Endodermal cell (in vitro differentiated cells): ENCODE data around the gene COX6A1. TPM values are rescaled to one million over a fixed set of nuclear protein-coding genes. Genes with fewer than 3 reads are reported as not detected.

ENCODE experiments used
- DNase-seq: peaks from one replicate; pipeline ENCODE4 v3.0.0-alpha.2; 2017
- H3K27ac ChIP-seq: 2 replicates; pipeline ENCODE4 v1.5.1; 2013; ENCODE audit warnings: mild to moderate bottlenecking, low read depth, low read length, moderate library complexity
- H3K27me3 ChIP-seq: 2 replicates; pipeline ENCODE4 v1.6.1; 2013; ENCODE audit warnings: mild to moderate bottlenecking, low read length, moderate library complexity; ENCODE audit not compliant: insufficient read depth, control insufficient read depth, poor library complexity, severe bottlenecking
- H3K36me3 ChIP-seq: 2 replicates; pipeline ENCODE4 v1.7.0; 2013; ENCODE audit warnings: mild to moderate bottlenecking, low read length, moderate library complexity; ENCODE audit not compliant: control insufficient read depth, insufficient read depth
- H3K4me1 ChIP-seq: one replicate; pipeline ENCODE4 v1.7.0; 2013; ENCODE audit warnings: low read length; ENCODE audit not compliant: control insufficient read depth, insufficient read depth
- H3K4me3 ChIP-seq: 2 replicates; pipeline ENCODE4 v1.5.1; 2013; ENCODE audit warnings: mild to moderate bottlenecking, low read length, moderate library complexity
- H3K9ac ChIP-seq: 2 replicates; pipeline ENCODE4 v1.6.1; 2013; ENCODE audit warnings: mild to moderate bottlenecking, low read length, moderate library complexity; ENCODE audit not compliant: poor library complexity, severe bottlenecking; ENCODE audit errors: extremely low read depth
- H3K9me3 ChIP-seq: 2 replicates; pipeline ENCODE4 v1.6.1; 2013; ENCODE audit warnings: mild to moderate bottlenecking, low read length, moderate library complexity; ENCODE audit not compliant: control insufficient read depth
- H3K27ac Mint-ChIP-seq: 2 replicates; pipeline ENCODE4 v1.8.0; 2020; ENCODE audit warnings: mixed read lengths
- H3K27me3 Mint-ChIP-seq: 2 replicates; pipeline ENCODE4 v1.8.0; 2021; ENCODE audit warnings: mild to moderate bottlenecking, mixed read lengths; ENCODE audit not compliant: insufficient read depth
- H3K36me3 Mint-ChIP-seq: 2 replicates; pipeline ENCODE4 v1.8.0; 2020; ENCODE audit warnings: low read depth, mixed read lengths
- H3K4me1 Mint-ChIP-seq: 2 replicates; pipeline ENCODE4 v1.8.0; 2020; ENCODE audit warnings: mixed read lengths
- H3K4me3 Mint-ChIP-seq: 2 replicates; pipeline ENCODE4 v1.8.0; 2020; ENCODE audit warnings: mild to moderate bottlenecking, moderate library complexity, mixed read lengths
- H3K9me3 Mint-ChIP-seq: 2 replicates; pipeline ENCODE4 v1.8.0; 2020; ENCODE audit warnings: mild to moderate bottlenecking, mixed read lengths
- CTCF ChIP-seq: fragments of 200-600 bp; sonication (generic); conservative IDR thresholded peaks from 2 replicates; pipeline ENCODE4 v1.5.0; 2021; ENCODE audit warnings: antibody characterized with exemption, mild to moderate bottlenecking
- WGBS, 2 experiments: methylation state at CpG; one replicate each; pipeline versions ENCODE4 v1.1.5 to v1.1.7; 2013; ENCODE audit warnings: missing lambda C conversion rate in 2 of 2, mixed read lengths in 1 of 2; ENCODE audit not compliant: insufficient coverage in 1 of 2, insufficient read length in 1 of 2; 5-methylcytosine and 5-hydroxymethylcytosine counted together
- total RNA-seq, 2 donors: library from RNA; stranded (reverse); fragmentation: NEBNext Ultra II Directional in 1 of 2; extraction: Animal tissue kit (Norgen Biotek cat#: 25700) in 1 of 2; gene quantifications; 2 replicates in 1 of 2; 3 replicates in 1 of 2; pipeline ENCODE4 v1.2.1, GENCODE V29; 2021

Gene COX6A1
- total RNA-seq, 2 donors from 2014 or later: 344 to 354 TPM

- H3K27ac Mint-ChIP-seq: no peak overlapping the region
- H3K4me3 Mint-ChIP-seq: no peak overlapping the region
- H3K27me3 ChIP-seq: no peaks in the 10 kb centered on the region
- TF ChIP-seq CTCF: no peak
- H3K27ac ChIP-seq: no peak overlapping the region
- no peaks in the 10 kb centered on the region for H3K36me3 Mint-ChIP-seq
- no peaks in the 10 kb centered on the region for H3K4me1 ChIP-seq
- 94 to 100% methylated on average over 1 of the region's 1 CpG for WGBS, 2 experiments
- no peaks in the 10 kb centered on the region for H3K27me3 Mint-ChIP-seq
- no peak overlapping the region for H3K4me3 ChIP-seq
- DNase-seq: no peak
- no peak overlapping the region for H3K9ac ChIP-seq
- H3K4me1 Mint-ChIP-seq: peaks cover 13% of the 10 kb centered on the region
- no peaks in the 10 kb centered on the region for H3K36me3 ChIP-seq
- H3K9me3 ChIP-seq: no peaks in the 10 kb centered on the region
- no peaks in the 10 kb centered on the region for H3K9me3 Mint-ChIP-seq
These were observed 47.3 kb upstream of the COX6A1 start for GRCh38 chr12:120390540-120391120.

DNA sequence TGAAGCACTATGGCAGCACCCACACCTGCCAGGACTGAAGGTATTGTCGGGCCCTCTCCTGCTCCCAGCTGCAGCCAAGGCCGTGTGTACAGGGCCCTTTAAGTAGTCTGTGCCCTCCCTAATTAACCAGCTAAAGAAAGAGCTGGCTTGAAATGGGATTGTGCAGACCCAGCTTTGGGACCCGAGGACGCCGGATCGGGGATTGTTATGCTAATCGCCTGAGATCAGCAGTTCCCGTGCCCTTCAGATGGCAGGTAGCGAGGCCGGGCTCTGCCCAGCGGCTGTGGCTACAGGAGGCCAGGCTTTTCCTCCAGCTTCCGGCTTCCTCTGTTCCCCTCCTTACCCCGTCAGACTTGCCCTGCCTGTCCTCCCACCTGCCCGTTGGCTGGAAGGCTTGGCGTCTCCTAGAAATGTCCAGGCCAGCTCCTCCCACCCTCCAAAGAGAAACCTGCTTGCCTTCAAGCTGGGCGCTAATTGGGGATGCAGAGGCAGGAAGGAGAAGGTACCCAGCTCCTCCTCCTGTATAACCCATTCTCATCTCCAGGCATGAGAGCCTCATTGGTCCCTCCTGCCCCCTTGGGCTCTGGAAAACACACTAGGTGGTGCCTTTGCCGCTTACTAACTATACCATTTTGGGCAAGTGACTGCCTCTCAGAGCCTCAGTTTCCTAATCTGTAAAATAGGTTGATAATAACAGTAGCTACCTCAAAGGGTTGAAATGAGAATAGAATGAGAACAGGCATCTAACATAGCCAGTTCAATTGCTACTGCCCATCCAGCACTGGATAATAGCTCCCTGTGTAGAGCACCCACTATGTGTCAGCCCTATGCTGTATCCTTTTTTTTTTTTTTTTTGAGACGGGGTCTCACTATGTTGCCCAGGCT, 43.2 kb upstream of the COX6A1 start:
- TF ChIP-seq CTCF: no peak
- no peak overlapping the region for H3K4me3 Mint-ChIP-seq
- Histone ChIP-seq H3K36me3 (no peaks in the 10 kb centered on the region), H3K27me3 (no peaks in the 10 kb centered on the region), H3K9me3 (no peaks in the 10 kb centered on the region), H3K9ac (no peak overlapping the region), H3K27ac (peak overlapping the region; percentile 76), H3K4me1 (no peaks in the 10 kb centered on the region), H3K4me3 (no peak overlapping the region)
- no peaks in the 10 kb centered on the region for H3K27me3 Mint-ChIP-seq
- peak; percentile 97 for DNase-seq
- H3K9me3 Mint-ChIP-seq: no peaks in the 10 kb centered on the region
- 25 to 34% methylated on average over 14 to 18 of the region's 18 CpGs for WGBS, 2 experiments
- no peak overlapping the region for H3K27ac Mint-ChIP-seq
- peaks cover 8% of the 10 kb centered on the region for H3K4me1 Mint-ChIP-seq
- H3K36me3 Mint-ChIP-seq: no peaks in the 10 kb centered on the region

GRCh38 chr12:120397824-120398540, 39.9 kb upstream of the COX6A1 start:
- DNase-seq: peak; percentile 74
- Histone ChIP-seq H3K9me3 (no peaks in the 10 kb centered on the region), H3K4me1 (no peaks in the 10 kb centered on the region), H3K27me3 (no peaks in the 10 kb centered on the region), H3K27ac (peak overlapping the region; percentile 99), H3K9ac (no peak overlapping the region), H3K4me3 (no peak overlapping the region), H3K36me3 (no peaks in the 10 kb centered on the region)
- no peak for TF ChIP-seq CTCF
- H3K27me3 Mint-ChIP-seq: no peaks in the 10 kb centered on the region
- no peak overlapping the region for H3K4me3 Mint-ChIP-seq
- 74 to 82% methylated on average over 22 to 33 of the region's 33 CpGs for WGBS, 2 experiments
- no peaks in the 10 kb centered on the region for H3K9me3 Mint-ChIP-seq
- H3K36me3 Mint-ChIP-seq: no peaks in the 10 kb centered on the region
- peaks cover 16% of the 10 kb centered on the region for H3K4me1 Mint-ChIP-seq
- no peak overlapping the region for H3K27ac Mint-ChIP-seq
